Liver (tissue), 3 donors: ENCODE data around the gene CDCA3.

Experiments
- CTCF ChIP-seq: fragments of 150-350 bp; IDR thresholded peaks from 2 replicates; pipeline ENCODE4 v1.5.1; 2017; ENCODE audit warnings: improper control_type of control experiment, low read depth, low read length; ENCODE audit not compliant: missing input control
- EGR1 ChIP-seq, 2 donors: IDR thresholded peaks; 2 replicates each; pipeline ENCODE4 v1.6.1; 2016 to 2018; ENCODE audit warnings: antibody characterized with exemption in 2 of 2, low read depth in 2 of 2
- GABPA ChIP-seq, 2 donors: IDR thresholded peaks in 1 of 2; conservative IDR thresholded peaks in 1 of 2; 2 replicates each; pipeline ENCODE4 v1.6.1; 2016; ENCODE audit warnings: antibody characterized with exemption in 2 of 2, mild to moderate bottlenecking in 1 of 2, moderate library complexity in 1 of 2
- HNF4G ChIP-seq: IDR thresholded peaks from 2 replicates; pipeline ENCODE4 v1.6.1; 2016; ENCODE audit warnings: antibody characterized with exemption
- JUND ChIP-seq, 2 donors: IDR thresholded peaks; 2 replicates each; pipeline ENCODE4 v1.6.1; 2016; ENCODE audit warnings: antibody characterized with exemption in 2 of 2
- MAX ChIP-seq: IDR thresholded peaks from 2 replicates; pipeline ENCODE4 v1.6.1; 2016; ENCODE audit warnings: antibody characterized with exemption
- NR2F2 ChIP-seq: IDR thresholded peaks from 2 replicates; pipeline ENCODE4 v1.6.1; 2016; ENCODE audit warnings: antibody characterized with exemption
- RAD21 ChIP-seq, 2 donors: IDR thresholded peaks; 2 replicates each; pipeline ENCODE4 v1.6.1; 2016; ENCODE audit warnings: antibody characterized with exemption in 2 of 2, mild to moderate bottlenecking in 2 of 2
- REST ChIP-seq: IDR thresholded peaks from 2 replicates; pipeline ENCODE4 v1.6.1; 2016; ENCODE audit warnings: antibody characterized with exemption, mild to moderate bottlenecking
- SP1 ChIP-seq: IDR thresholded peaks from 2 replicates; pipeline ENCODE4 v1.6.1; 2018; ENCODE audit warnings: antibody characterized with exemption, mild to moderate bottlenecking
- TAF1 ChIP-seq: conservative IDR thresholded peaks from 2 replicates; pipeline ENCODE4 v1.6.1; 2016; ENCODE audit warnings: antibody characterized with exemption, mild to moderate bottlenecking
- YY1 ChIP-seq: IDR thresholded peaks from 2 replicates; pipeline ENCODE4 v1.6.1; 2016; ENCODE audit warnings: antibody characterized with exemption, mild to moderate bottlenecking
- ZBTB33 ChIP-seq: IDR thresholded peaks from 2 replicates; pipeline ENCODE4 v1.6.1; 2016; ENCODE audit warnings: antibody characterized with exemption
- donor health status: healthy.
- donor health status: healthy.

- TF ChIP-seq CTCF (no peak), EGR1 (IDR thresholded peaks at IDR 0.05; ENCODE audit: low read depth in 2 of 2) (no peak), GABPA (IDR thresholded peaks at IDR 0.05 in 1 of 2, conservative IDR thresholded peaks at IDR 0.05 in 1 of 2) (no peak), YY1 (no peak), JUND (IDR thresholded peaks at IDR 0.05) (no peak), MAX (no peak), RAD21 (IDR thresholded peaks at IDR 0.05) (no peak), SP1 (no peak), HNF4G (no peak), ZBTB33 (no peak), REST (no peak), TAF1 (no peak), NR2F2 (no peak)
Observed at GRCh38 chr12:6852651-6853354, 1.7 kb upstream of the CDCA3 start.
